HG03135 (cell line): Measurements from ENCODE around the gene PRKAR2B.
A peak's percentile ranks its signal among the peaks of the same experiment; 100 is the strongest.

Experiments
- ATAC-seq: cut with Tn5 transposase; IDR thresholded peaks from one replicate; pipeline ENCODE4 v1.9.1; 2021; ENCODE audit warnings: mild to moderate bottlenecking, moderate library complexity; ENCODE audit not compliant: unreplicated experiment

The PRKAR2B gene

GRCh38 chr7:107173191-107173590 is 128.7 kb downstream of the PRKAR2B start:
- no peak for ATAC-seq

GRCh38 chr7:107173691-107174406 is 129.3 kb downstream of the PRKAR2B start:
- ATAC-seq: peak; percentile 44

GRCh38 chr7:107179326-107180164 is 135.0 kb downstream of the PRKAR2B start:
- ATAC-seq: no peak

- ATAC-seq: no peak
These were observed 135.9 kb downstream of the PRKAR2B start for GRCh38 chr7:107180378-107180777.

GRCh38 chr7:107181172-107181571 is 136.7 kb downstream of the PRKAR2B start:
- no peak for ATAC-seq

GRCh38 chr7:107185716-107186115 is 141.2 kb downstream of the PRKAR2B start:
- no peak for ATAC-seq

- ATAC-seq: no peak
These were observed 141.7 kb downstream of the PRKAR2B start for GRCh38 chr7:107186240-107186639.

GRCh38 chr7:107187774-107188173 is 143.3 kb downstream of the PRKAR2B start:
- ATAC-seq: no peak

GRCh38 chr7:107190090-107190489 is 145.6 kb downstream of the PRKAR2B start:
- ATAC-seq: no peak

- ATAC-seq: no peak
These were observed 149.5 kb downstream of the PRKAR2B start for GRCh38 chr7:107194052-107194451.

- ATAC-seq: no peak
These were observed 152.5 kb downstream of the PRKAR2B start for GRCh38 chr7:107196834-107197610.

GRCh38 chr7:107201795-107202450 is 157.4 kb downstream of the PRKAR2B start:
- no peak for ATAC-seq

- ATAC-seq: no peak
These were observed 159.1 kb downstream of the PRKAR2B start for GRCh38 chr7:107203607-107204006.

- no peak for ATAC-seq
These were observed 161.6 kb downstream of the PRKAR2B start for GRCh38 chr7:107206136-107206535.

- ATAC-seq: no peak
These were observed 162.2 kb downstream of the PRKAR2B start for GRCh38 chr7:107206706-107207105.

GRCh38 chr7:107207459-107207858 is 163.0 kb downstream of the PRKAR2B start:
- ATAC-seq: no peak

- ATAC-seq: no peak
These were observed 163.6 kb downstream of the PRKAR2B start for GRCh38 chr7:107208024-107208521.

- no peak for ATAC-seq
These were observed 164.1 kb downstream of the PRKAR2B start for GRCh38 chr7:107208563-107208962.

- ATAC-seq: no peak
These were observed 165.1 kb downstream of the PRKAR2B start for GRCh38 chr7:107209565-107209964.

GRCh38 chr7:107210400-107210799 is 165.9 kb downstream of the PRKAR2B start:
- ATAC-seq: no peak
